Measurements from ENCODE around the gene HSFX3. TPM values are rescaled to one million over a fixed set of nuclear protein-coding genes. Genes with fewer than 3 reads are reported as not detected.
"Not testable (repeated sequence)": the region's sequence is repeated elsewhere in the genome, so short reads cannot be mapped to it uniquely, and the experiment has no call there.

Gene HSFX3
- total RNA-seq, 4 donors from 2014 or later = not detected

DNA sequence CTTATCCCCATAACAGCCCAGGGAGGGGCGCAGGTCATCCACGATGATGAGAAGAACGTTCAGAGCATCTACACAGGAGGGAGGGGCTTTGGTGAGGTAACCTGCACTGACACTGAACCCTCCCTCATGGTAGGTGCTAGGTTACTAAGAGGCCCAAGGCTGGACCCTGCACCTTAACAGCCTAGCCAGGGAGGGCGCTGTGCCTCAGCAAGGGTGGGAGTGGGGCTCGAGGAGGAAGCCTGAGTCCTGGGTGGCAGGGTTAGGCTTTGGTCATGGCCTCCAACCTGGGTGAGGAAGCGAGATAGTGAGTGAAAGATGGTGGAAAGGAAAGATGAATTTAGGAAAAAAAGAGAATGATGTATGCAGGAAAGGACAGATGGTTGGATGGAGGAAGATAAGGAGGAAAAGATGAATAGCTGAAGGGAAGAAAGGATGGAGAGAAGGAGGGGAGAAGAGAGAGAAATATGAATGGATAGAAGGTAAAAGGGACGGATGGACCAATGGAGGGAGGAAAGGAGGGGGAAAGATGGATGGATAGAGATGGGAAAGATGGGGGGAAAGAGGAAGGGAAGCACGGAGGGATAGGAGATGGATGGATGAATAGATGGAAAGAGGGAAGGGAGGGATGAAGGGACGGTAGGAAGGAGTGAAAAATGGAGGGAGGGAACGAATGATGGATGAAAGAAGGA, 45.4 kb downstream of the HSFX3 start:
- Histone ChIP-seq H3K27ac (peak overlapping the region; percentile 15 to 82 (median 71)), H3K4me1 (peaks cover 0 to 7% of the 10 kb centered on the region in 2 donors), H3K4me3 (replicated peaks in 1 of 3) (peak overlapping the region in 2 of 3 donors; percentile 37 to 52), H3K36me3 (peaks cover 0 to 4% of the 10 kb centered on the region in 2 donors), H3K9me3 (no peaks in the 10 kb centered on the region), H3K27me3 (no peaks in the 10 kb centered on the region)
- 40 to 42% methylated on average over 7 to 10 of the region's 10 CpGs for WGBS, 2 donors
- DNase-seq = peak; percentile 13
- intact Hi-C loops (cut with DNase I) = no loop called here
- no peak for TF ChIP-seq POLR2A (IDR thresholded peaks at IDR 0.05)
- TF ChIP-seq, protein P1, sequence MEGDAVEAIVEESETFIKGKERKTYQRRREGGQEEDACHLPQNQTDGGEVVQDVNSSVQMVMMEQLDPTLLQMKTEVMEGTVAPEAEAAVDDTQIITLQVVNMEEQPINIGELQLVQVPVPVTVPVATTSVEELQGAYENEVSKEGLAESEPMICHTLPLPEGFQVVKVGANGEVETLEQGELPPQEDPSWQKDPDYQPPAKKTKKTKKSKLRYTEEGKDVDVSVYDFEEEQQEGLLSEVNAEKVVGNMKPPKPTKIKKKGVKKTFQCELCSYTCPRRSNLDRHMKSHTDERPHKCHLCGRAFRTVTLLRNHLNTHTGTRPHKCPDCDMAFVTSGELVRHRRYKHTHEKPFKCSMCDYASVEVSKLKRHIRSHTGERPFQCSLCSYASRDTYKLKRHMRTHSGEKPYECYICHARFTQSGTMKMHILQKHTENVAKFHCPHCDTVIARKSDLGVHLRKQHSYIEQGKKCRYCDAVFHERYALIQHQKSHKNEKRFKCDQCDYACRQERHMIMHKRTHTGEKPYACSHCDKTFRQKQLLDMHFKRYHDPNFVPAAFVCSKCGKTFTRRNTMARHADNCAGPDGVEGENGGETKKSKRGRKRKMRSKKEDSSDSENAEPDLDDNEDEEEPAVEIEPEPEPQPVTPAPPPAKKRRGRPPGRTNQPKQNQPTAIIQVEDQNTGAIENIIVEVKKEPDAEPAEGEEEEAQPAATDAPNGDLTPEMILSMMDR (IDR thresholded peaks at IDR 0.05) = peak in 2 of 6 experiments; percentile 14 to 15

DNA sequence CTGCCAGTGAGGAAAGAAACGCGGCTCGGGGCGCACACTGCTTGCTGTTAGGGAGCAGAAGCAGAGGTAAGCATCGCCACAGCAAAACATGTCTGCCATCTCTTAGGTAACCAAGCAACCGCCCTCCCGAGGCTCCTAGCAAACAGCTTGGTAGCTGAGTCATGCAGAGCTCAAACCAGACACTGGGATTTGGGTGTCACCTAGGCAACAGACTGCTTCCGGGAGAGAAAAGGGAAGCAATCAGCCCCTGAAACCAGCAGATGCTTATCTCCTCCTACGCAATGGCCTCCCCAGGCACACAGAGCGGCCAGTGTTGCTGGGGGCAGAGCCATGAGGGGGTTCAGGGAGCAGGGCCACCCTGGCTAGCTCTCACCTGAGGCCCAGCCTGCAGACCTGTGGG, 46.3 kb downstream of the HSFX3 start:
- H3K36me3 ChIP-seq; DNase-seq; H3K4me3 ChIP-seq (replicated peaks in 1 of 3); intact Hi-C loops (cut with DNase I); H3K27me3 ChIP-seq; H3K9me3 ChIP-seq; H3K4me1 ChIP-seq; H3K27ac ChIP-seq: not testable (repeated sequence)
- no CpG with 5 or more reads among the region's 10 CpGs for WGBS, 2 donors

DNA sequence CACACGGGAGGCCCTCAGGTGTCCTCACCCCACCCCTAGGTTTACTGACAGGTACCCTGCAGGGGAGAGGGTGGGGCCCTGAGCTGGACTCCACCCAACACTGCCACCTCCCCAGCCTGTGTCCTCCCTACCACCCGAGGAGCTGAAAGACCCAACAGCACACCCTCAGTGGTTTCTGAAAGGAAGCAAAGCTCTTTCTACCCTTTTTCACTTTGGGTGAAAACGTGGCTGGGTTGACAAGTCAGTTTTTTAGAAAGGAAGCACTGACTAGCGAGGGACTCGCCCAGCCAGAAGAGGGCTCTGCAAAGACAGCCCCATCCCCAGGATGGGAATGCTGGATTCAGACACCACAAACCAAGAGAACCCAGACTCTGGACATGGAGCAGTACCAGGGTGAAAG, 46.8 kb downstream of the HSFX3 start:
- DNase-seq; H3K27me3 ChIP-seq; H3K36me3 ChIP-seq; H3K27ac ChIP-seq; intact Hi-C loops (cut with DNase I); H3K9me3 ChIP-seq; H3K4me1 ChIP-seq; H3K4me3 ChIP-seq (replicated peaks in 1 of 3): not testable (repeated sequence)
- WGBS, 2 donors = 86% methylated on average over 5 of the region's 5 CpGs; no CpG with 5 or more reads in 1 of the 2 donors

GRCh38 chrX:149499766-149500165, 50.0 kb downstream of the HSFX3 start:
- H3K4me1 ChIP-seq = peaks cover 0 to 3% of the 10 kb centered on the region in 2 donors
- H3K9me3 ChIP-seq = no peaks in the 10 kb centered on the region
- H3K27me3 ChIP-seq = no peaks in the 10 kb centered on the region
- intact Hi-C loops (cut with DNase I) = no loop called here
- H3K27ac ChIP-seq = no peak overlapping the region
- H3K36me3 ChIP-seq = peaks cover 16 to 26% of the 10 kb centered on the region in 2 donors
- H3K4me3 ChIP-seq (replicated peaks in 1 of 3) = no peak overlapping the region
- TF ChIP-seq, protein P1 (IDR thresholded peaks at IDR 0.05) = no peak
- TF ChIP-seq POLR2A (IDR thresholded peaks at IDR 0.05) = no peak
- no peak for DNase-seq
- WGBS, 2 donors = 85 to 88% methylated on average over 5 of the region's 5 CpGs

GRCh38 chrX:149498767-149499166, 51.0 kb downstream of the HSFX3 start:
- WGBS, 2 donors = 91 to 93% methylated on average over 4 of the region's 4 CpGs
- Histone ChIP-seq H3K9me3 (no peaks in the 10 kb centered on the region), H3K4me3 (replicated peaks in 1 of 3) (no peak overlapping the region), H3K36me3 (peaks cover 17 to 26% of the 10 kb centered on the region in 2 donors), H3K27me3 (no peaks in the 10 kb centered on the region), H3K4me1 (no peaks in the 10 kb centered on the region), H3K27ac (no peak overlapping the region)
- DNase-seq = no peak
- TF ChIP-seq, protein P1 (IDR thresholded peaks at IDR 0.05) = no peak
- no peak for TF ChIP-seq POLR2A (IDR thresholded peaks at IDR 0.05)
- intact Hi-C loops (cut with DNase I) = no loop called here

Other genes with a start within 250 kb of the HSFX3 start
- gene IDS, start 44.6 kb downstream of the HSFX3 start, total RNA-seq = 10 to 100 TPM; 76.8 to 88.6 (median 83.9) TPM
- 10 to 100 TPM; 12.9 to 20.1 (median 17.5) TPM for gene EOLA1, start 8.9 kb downstream of the HSFX3 start, total RNA-seq
- gene MAGEA9B, start 37.5 kb upstream of the HSFX3 start, total RNA-seq = not detected
- under 1 TPM in 1 of 4 donors, not detected in 3; 0.81 TPM for gene HSFX2, start 45.4 kb upstream of the HSFX3 start, total RNA-seq
- gene TMEM185A, start 81.9 kb upstream of the HSFX3 start, total RNA-seq = 10 to 100 TPM; 11.7 to 16.1 (median 13.2) TPM
- gene MAGEA11, start 162.1 kb upstream of the HSFX3 start, total RNA-seq = not detected
- gene HSFX1, start 224.1 kb upstream of the HSFX3 start, total RNA-seq = 1 to 10 TPM in 3 of 4 donors, under 1 TPM in 1; 0.54 to 3.4 (median 2.6) TPM
- not detected for gene MAGEA9, start 232.0 kb upstream of the HSFX3 start, total RNA-seq